HG02642 (cell line): ENCODE measurements around the gene TIMM29.
A peak's percentile ranks its signal among the peaks of the same experiment; 100 is the strongest.
"Not testable (repeated sequence)": the region's sequence is repeated elsewhere in the genome, so short reads cannot be mapped to it uniquely, and the experiment has no call there.

Experiments
- ATAC-seq: cut with Tn5 transposase; IDR thresholded peaks from one replicate; pipeline ENCODE4 v1.9.1; 2021; ENCODE audit warnings: mild to moderate bottlenecking; ENCODE audit not compliant: unreplicated experiment, poor library complexity

TIMM29 gene

DNA sequence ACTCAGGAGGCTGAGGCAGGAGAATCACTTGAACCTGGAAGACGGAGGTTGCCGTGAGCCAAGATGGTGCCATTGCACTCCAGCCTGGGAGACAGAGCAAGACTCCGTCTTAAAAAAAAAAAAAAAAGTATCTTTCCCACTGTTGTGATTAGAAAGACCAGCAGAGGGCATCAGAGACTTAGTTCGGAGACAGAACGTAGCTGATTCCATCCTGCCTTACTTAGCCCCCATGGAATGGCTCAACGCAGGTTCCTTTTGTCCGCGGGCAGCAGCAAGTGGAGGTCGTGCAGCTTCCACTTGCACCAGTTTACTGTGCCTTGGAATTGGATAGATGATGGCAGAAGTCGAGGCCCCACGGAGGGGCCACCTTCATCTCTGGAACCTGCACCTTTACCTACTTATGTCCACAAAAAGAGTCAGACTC is 8.1 kb downstream of the TIMM29 start:
- no peak for ATAC-seq

DNA sequence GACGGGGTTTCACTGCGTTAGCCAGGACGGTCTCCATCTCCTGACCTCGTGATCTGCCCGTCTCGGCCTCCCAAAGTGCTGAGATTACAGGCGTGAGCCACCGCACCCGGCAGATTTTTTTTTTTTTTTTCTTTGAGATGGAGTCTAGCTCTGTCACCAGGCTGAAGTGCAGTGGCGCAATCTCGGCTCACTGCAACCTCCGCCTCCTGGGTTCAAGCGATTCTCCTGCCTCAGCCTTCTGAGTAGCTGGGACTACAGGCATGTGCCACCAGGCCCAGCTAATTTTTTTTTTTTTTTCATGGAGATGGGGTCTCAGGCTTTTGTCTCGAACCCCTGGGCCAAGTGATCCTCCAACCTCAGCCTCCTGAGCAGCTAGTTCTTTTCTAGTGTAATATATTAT is 13.0 kb downstream of the TIMM29 start:
- not testable (repeated sequence) for ATAC-seq

DNA sequence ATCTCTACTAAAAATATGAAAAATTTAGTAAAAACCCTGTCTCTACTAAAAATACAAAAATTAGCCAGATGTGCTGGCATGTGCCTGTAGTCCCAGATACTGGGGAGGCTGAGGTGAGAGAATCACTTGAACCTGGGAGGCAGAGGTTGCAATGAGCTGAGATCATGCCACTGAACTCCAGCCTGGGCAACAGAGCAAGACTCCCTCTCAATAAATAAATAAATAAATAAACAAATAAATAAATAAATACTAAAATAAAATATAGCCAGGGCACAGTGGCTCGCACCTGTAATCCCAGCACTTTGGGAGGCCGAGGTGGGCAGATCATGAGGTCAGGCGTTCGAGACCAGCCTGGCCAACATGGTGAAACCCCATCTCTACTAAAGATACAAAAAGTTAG is 14.8 kb downstream of the TIMM29 start:
- ATAC-seq = not testable (repeated sequence)

DNA sequence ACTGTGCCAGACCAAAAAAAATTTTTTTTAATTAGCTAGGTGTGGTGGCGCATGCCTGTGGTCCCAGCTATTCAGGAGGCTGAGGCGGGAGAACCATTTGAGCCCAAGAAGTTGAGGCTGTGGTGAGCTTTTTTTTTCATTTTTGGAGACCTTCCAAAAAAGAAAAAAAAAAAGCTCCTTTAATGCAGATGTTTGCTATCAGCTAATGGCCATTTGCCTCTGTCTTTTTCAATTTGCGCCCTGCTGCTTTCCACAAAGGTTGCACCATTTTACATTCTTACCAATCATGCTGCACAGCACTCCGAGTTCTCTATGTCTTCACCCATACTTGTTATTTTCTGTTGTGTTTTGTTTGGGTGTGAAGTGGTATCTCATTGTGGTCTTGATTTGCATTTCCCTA is 16.7 kb downstream of the TIMM29 start:
- ATAC-seq = no peak

DNA sequence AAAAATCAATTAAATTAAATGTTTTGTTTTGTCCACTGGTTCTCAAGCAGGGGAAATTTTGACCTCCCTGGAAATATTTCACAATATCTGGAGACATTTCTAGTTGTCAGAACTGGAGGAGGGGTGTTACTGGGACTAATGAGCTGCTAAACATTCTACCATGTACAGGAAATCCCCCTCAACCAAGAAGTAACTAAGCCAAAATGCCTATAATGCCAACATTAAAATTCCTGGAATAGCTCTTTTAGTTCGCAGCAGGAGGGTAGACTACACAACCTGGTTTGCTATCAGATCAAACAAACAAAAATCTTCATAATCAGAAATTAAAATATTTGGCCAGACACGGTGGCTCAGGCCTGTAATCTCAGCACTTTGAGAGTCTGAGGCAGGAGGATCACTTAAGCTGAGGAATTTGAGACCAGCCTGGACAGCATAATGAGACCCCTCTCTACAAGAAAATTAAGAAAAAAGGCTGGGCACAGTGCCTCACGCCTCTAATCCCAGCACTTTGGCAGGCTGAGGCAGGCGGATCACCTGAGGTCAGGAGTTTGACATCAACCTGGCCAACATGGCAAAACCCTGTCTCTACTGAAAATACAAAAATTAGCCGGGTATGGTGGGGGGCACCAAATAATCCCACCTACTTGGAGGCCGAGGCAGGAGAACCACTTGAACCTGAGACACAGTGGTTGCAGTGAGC is 18.5 kb downstream of the TIMM29 start:
- ATAC-seq = no peak

DNA sequence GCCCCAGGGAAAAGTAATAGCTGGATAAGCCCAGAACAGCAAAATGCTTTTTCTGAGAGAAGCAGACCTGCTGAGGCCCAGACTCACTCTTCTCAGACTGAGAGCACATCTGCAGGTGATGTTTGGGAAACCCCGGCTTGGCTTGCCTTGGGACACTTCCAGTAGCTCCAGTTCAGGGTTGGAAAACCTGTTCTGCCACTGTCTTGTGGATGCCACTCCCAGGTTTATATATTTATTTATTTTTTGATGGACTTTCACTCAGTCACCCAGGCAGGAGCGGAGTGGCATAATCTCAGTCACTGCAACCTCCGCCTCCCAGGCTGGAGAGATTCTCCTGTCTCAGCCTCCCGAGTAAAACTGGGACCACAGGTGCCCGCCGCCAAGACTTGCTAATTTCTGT is 24.2 kb downstream of the TIMM29 start:
- no peak for ATAC-seq

DNA sequence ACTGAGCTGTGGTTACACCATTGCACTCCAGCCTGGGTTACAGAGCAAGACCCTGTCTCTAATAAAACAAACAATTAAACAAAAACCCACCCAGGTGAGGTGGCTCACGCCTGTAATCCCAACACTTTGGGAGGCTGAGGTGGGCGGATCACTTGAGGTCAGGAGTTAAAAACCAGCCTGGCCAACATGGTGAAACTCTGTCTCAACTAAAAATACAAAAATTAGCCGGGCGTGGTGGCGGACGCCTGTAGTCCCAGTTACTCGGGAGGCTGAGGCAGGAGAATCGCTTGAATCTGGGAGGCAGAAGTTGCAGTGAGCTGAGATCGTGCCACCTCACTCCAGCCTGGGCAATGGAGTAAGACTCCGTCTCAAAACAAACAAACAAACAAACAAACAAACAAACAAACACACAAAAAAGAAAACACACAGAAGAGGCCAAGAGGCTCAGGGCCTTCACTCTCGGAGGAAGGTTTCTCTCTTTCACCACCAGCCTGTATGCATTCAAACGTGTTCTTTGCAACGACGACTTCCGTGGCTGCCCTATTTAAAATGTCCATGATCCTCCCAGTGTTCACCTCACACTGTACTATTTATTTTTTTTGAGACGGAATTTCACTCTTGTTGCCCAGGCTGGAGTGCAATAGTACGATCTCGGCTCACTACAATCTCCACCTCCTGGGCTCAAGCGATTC is 30.8 kb downstream of the TIMM29 start:
- not testable (repeated sequence) for ATAC-seq

DNA sequence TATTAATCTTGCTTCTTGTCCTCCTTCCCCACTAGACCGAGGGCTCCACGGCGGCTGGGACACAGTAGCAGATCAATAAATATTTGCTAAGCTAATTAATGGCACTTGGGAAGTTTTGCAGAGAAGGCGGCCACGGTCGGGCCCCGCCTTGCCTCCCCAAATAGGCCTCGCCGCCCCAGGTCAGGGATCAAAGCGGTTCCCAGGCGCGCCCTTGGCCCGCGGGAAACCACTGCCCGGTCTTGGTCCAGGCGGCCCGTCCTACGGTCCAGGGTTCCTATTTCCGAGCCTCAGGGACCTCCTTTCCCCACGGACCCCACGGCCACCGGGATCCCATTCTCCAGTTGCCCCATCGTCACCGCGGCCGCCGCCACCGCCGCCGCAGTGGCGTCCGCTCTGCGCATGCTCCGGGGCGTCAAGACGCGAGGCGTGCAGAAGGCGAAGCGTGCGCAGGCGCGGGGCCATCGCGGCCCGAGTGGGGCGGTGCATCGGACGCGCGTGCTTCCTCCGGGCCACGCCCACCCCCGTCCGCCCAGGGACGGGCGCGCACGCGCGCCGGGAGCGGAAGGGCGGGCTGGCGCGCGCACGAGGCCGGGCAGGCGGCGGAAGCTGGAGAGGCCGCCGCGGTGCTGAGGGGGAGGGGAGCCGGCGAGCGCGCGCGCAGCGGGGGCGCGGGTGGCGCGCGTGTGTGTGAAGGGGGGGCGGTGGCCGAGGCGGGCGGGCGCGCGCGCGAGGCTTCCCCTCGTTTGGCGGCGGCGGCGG is 31.9 kb downstream of the TIMM29 start, which contains the start of gene SMARCA4:
Gene SMARCA4 (plus strand): TSS at position 717 of the 759 bp plus-strand sequence. CDS start 23,122 bp downstream, outside the sequence.
- ATAC-seq = peak; percentile 85

DNA sequence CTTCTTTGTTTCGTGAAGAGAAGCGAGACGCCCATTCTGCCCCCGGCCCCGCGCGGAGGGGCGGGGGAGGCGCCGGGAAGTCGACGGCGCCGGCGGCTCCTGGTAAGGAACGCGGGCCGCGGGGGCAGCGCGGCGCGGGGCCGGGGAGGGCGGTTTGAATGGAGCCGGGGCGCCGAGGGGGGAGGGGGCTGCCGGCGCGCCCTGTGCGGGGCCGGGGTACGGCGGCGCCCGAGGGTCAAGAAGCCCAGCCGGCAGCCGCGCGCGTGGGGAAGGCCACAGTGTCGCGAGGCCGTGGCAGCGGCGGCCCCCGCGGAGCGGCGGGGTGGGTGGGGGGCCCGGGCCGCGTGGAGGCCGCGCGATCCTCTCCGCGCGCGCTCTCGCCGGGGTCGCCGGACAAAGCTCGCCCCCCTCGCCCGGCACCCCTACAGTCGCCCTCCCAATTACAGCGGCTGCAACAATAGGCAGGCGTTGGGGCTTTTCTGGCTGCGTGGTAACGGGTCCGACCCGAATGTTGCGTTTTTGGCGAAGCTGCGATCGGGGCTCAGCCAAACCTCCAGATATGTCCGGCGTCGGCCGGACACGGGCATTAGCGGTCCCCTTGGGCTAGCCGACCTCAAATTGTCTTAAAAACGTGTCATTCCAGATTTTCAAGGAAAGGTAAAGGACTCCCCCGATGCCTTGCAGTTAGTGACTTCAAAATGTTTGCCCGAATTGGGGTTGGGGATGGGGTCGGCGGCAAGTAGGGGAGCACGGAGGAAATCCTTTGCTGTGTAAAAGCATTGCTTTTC is 32.7 kb downstream of the TIMM29 start:
- ATAC-seq = peak; percentile 46

DNA sequence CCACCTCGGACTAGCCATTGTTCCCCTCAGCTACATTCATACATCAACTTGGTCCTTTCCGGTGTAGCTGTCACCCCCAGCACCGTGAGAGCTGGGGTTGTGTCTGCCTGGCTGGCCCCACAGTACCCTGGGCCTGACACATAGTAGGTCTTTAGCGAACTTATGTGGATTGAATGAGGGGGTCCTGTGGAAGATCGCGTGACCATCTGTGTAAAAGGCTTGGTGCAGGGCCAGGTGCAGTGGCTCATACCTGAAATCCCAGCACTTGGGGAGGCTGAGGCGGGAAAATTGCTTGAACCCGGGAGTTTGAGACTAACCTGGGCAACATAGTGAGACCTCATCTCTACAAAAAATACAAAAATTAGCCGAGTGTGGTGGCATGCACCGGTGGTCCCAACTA is 34.3 kb downstream of the TIMM29 start:
- no peak for ATAC-seq

DNA sequence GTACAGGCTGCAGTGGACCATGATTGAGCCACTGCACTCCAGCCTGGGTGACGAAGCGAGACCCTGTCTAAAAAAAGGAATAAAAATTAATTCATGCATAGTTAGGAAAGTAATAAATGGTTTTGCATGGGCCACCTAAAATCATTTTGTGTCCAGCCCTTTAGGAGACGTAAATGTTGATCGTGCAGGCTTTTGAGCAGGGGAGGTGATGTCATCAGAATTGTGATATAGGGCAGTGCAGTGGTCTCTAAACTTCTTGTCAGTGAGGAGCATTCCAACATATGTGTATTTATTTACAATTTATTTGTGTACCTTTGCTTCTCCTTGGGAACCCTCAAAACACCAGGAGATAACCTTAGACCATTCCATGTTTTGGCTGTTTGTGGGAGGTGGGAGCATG is 35.3 kb downstream of the TIMM29 start:
- ATAC-seq = no peak

DNA sequence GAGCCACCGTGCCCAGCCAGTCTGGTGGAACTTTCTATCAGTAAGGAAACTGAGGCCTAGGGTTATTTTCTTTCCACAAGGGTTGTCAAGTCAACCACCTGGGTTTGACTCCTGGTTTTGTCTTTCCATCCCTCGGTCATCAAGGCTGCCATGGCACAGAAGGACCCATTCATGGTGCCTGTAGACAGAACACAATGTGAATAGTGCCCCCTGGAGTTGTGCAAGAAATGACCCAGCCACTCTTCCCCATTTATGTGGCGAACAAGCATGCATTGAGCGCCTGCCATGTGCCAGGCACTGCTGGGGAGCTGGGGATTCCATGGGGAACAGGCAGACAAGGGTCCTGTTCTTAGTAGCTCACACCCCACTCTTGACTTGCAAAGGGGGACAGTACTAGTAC is 36.3 kb downstream of the TIMM29 start:
- no peak for ATAC-seq

DNA sequence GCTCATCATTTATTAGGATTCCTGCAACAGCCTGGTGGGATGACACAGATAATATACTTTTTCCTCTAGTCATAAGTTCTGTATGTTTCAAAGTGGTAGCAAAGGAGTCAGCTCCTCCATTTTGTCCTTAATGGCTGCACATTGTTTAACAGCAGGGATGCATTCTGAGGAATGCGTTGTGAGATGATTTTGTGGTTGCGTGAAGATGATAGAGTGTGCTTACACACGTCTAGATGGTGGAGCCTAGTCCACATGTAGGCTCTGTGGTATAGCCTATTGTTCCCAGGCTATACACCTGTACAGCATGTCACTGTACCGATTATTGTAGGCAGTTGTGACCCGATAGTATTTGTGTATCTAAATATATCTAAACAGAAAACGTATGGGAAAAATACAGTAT is 36.8 kb downstream of the TIMM29 start:
- no peak for ATAC-seq

DNA sequence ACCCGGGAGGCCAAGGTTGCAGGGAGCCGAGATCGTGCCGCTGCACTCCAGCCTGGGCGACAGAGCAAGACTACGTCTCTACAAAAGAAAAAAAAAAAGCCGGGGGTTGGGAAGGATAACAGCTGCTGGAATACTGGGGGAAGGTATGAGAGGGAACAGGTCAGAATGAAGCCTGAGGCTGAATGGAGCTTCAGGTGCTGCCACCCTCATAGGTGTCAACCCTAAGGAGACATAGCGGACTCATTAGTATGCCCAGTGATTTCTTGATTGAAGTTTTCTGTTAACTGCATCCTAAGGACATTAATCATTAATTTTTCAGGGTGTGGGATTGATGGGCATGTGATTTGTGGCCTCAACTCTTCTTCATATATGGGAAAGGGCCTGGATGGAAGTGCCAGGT is 38.2 kb downstream of the TIMM29 start:
- ATAC-seq = no peak

DNA sequence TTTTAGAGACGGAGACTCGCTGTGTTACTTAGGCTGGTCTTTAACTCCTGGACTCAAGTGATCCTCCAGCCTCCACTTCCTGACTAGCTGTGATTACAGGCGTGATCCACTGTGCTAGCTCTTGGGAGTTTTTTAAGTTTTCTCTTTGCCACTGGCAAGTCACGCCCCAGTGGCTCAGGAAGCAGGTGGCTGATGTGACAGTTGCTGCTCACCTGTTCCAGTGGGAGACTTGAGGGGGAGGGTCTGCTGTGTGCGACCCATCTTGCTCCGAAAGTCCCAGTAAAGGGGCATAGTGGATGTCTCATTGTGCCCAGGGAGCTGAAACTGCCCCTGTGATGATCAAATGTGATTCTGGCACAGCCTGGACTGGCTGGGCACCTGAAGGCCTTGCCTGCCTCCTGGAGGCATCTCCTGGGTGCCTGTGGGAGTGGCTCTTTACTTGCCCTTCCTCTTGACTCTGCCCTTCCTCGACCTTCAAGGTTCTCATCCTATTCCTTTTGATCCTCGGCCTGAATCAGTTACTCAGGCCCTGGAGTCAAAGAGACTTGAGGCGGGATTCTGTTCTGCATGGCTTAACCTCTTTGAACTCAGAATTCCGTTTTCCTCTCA is 40.0 kb downstream of the TIMM29 start:
- no peak for ATAC-seq

DNA sequence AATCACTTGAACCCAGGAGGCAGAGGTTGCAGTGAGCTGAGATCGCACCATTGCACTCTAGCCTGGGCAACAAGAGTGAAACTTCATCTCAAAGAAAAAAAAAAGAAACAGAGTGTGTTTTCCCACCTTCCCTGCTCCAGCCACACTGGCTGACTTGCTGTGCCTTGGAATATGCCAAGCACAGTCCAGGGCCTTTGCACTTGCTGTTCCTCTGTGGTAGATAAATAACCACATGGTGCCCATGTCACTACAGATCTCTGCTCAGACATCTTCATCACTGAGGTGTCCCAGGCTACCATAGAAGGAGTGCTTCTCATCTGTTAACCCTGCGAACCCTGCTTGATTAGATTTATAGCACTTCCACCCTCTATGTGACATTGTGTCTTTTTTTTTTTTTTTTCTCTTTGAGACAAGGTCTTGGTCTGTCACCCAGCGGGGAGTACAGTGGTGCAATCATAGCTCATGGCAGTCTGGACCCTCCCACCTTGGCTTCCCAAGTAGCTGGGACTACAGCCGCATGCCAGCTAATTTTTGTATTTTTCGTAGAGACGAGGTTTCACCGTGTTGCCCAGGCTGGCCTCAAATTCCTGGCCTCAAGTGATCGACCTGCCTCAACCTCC is 42.6 kb downstream of the TIMM29 start:
- ATAC-seq = no peak

DNA sequence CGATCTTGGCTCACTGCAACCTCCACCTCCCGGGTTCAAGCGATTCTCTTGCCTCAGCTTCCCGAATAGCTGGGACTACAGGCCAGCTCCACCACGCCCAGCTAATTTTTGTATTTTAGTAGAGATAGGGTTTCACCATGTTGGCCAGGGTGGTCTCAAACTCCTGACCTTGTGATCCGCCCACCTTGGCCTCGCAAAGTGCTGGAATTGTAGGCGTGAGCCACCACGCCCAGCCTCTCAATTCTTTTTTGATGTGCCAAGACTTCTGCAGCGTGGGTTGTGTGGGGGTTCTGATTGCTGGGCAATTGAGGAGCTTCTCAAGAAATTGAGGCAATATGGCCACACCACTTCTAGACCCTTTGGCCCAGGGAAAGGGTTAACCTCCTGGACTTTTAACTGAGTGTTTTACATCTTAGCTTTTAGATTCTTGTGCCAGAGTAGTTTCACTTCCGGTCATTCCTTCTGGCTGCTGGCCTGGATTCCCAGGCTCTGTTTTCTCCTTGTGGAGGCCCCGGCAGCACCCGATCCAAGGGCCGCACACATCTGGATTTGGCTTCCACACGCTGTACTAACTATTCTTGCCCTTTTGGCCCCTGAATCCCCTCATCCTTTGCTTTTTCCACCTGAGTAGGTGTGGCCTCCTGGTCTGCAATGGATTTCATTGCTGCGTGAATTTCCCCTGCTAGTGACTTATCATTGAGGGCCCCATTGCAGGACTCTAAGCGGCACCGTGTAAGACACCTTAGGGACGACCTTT is 46.9 kb downstream of the TIMM29 start:
- no peak for ATAC-seq

DNA sequence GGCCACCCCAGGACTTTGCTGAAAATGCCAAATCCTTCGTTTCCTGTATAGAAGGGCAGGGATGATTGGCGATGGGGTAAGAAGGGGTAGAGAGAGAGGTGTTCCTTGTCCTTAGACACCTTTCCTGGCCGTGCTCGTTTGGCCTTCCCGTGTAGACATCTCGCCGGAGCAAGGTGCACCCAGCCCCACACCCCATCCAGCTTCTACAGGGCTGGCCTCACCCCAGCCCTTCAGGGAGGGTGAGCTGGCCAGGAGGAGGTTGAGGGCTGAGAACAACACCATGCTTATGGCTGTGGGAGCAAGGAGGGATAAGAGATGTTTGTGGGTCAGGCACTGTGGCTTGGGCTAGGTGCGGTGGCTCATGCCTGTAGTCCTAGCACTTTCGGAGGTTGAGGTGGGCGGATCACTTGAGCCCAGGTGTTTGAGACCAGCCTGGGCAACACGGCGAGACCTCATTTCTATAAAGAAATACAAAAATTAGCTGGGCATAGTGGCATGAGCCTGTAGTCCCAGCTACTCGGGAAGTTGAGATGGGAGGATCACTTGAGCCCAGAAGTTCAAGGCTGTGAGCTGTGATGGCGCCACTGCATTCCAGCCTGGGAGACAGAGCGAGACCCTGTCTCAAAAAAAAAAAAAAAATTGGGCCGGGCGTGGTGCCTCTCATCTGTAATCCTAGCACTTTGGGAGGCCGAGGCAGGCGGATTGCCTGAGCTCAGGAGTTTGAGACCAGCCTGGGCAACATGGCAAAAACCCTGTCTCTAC is 47.7 kb downstream of the TIMM29 start:
- ATAC-seq = no peak
